K562 (cell line): ENCODE results near the gene NR0B2. TPM values are rescaled to one million over a fixed set of nuclear protein-coding genes. Genes with fewer than 3 reads are reported as not detected.

Source experiments
- ATAC-seq: fragments of 200-7000 bp; cut with Tn5 transposase; 3 replicates; pipeline ENCODE4 v1.9.1; 2020; ENCODE audit warnings: moderate library complexity
- BruUV-seq: library from RNA; stranded (reverse); fragments of 400-500 nt; replicated peaks from 2 replicates; lab custom pipeline; 2021; lab: Mats Ljungman, UMichigan
- CTCF ChIA-PET: fragments of 300-600 bp; formaldehyde crosslinking; extraction: SDS; loops from one replicate; lab custom pipeline; 2021; ENCODE audit warnings: low intra/inter-chr PET ratio; lab: Yijun Ruan, JAX
- POLR2A ChIA-PET: fragments of 300-600, 350-650 bp; sonication (Branson Sonifier 250); formaldehyde crosslinking; extraction: SDS; loops from one replicate; lab custom pipeline; 2021; ENCODE audit warnings: antibody characterized with exemption, inconsistent platforms; lab: Yijun Ruan, JAX
- DNase-seq, 4 experiments: peaks; one replicate each; pipeline versions ENCODE4 v3.0.0 to v3.0.0-alpha.2; 2011 to 2018; ENCODE audit warnings: low spot score in 3 of 4, mixed read lengths in 3 of 4; ENCODE audit errors: extremely low read depth in 1 of 4
- FAIRE-seq: peaks from 2 replicates; lab custom pipeline; 2011; peaks lifted over from hg19 to GRCh38; lab: Jason Lieb, UNC
- H2AFZ ChIP-seq: 2 replicates; pipeline ENCODE4 v1.6.0; 2011; ENCODE audit warnings: low read depth, low read length, control low read depth, inconsistent platforms
- H3K27ac ChIP-seq: fragments of 200-600 bp; 3 replicates; pipeline ENCODE4 v1.8.0; 2011; ENCODE audit warnings: low read depth, mild to moderate bottlenecking, control low read depth, inconsistent platforms, low read length, moderate library complexity, mixed read lengths; ENCODE audit errors: extremely low read depth
- H3K27me3 ChIP-seq, 2 experiments: fragments of 300-600 bp in 1 of 2; 2 replicates in 1 of 2; 3 replicates in 1 of 2; pipeline versions ENCODE4 v1.6.0 to v1.8.0; 2011; ENCODE audit warnings: inconsistent platforms in 2 of 2, low read length in 2 of 2, mild to moderate bottlenecking in 1 of 2, mixed read lengths in 1 of 2, moderate library complexity in 1 of 2; ENCODE audit not compliant: control insufficient read depth in 2 of 2, insufficient read depth in 2 of 2
- H3K36me3 ChIP-seq: fragments of 300-600 bp; 3 replicates; pipeline ENCODE4 v1.8.0; 2011; ENCODE audit warnings: mild to moderate bottlenecking, low read length, inconsistent platforms; ENCODE audit not compliant: control insufficient read depth, insufficient read depth
- H3K4me1 ChIP-seq, 2 experiments: fragments of 200-600 bp in 1 of 2; replicated peaks in 1 of 2; 2 replicates in 1 of 2; 3 replicates in 1 of 2; pipeline versions ENCODE4 v1.5.1 to v1.8.0; 2011; ENCODE audit warnings: inconsistent platforms in 2 of 2, low read length in 2 of 2, mild to moderate bottlenecking in 1 of 2, mixed read lengths in 1 of 2, moderate library complexity in 1 of 2; ENCODE audit not compliant: control insufficient read depth in 2 of 2, insufficient read depth in 2 of 2
- H3K4me2 ChIP-seq: 2 replicates; pipeline ENCODE4 v1.6.1; 2011; ENCODE audit warnings: low read length, control low read depth, inconsistent platforms, mixed read lengths; ENCODE audit not compliant: insufficient read depth
- H3K4me3 ChIP-seq: fragments of 200-600 bp; sonication (generic), shearing (Covaris generic); 2 replicates; pipeline ENCODE4 v1.5.1; 2016; ENCODE audit warnings: control low read depth, inconsistent platforms
- H3K79me2 ChIP-seq: fragments of 200-600 bp; 3 replicates; pipeline ENCODE4 v1.8.0; 2011; ENCODE audit warnings: low read length, inconsistent platforms; ENCODE audit not compliant: control insufficient read depth, insufficient read depth
- H3K9ac ChIP-seq, 2 experiments: 2 replicates each; pipeline versions ENCODE4 v1.6.0 to v1.6.1; 2011; ENCODE audit warnings: low read depth in 2 of 2, low read length in 2 of 2, control low read depth in 1 of 2, inconsistent platforms in 1 of 2, mild to moderate bottlenecking in 1 of 2, mixed read lengths in 1 of 2; ENCODE audit not compliant: insufficient read depth in 1 of 2
- H3K9me1 ChIP-seq: one replicate; pipeline ENCODE4 v1.6.0; 2011; ENCODE audit warnings: inconsistent platforms, mild to moderate bottlenecking, low read length, moderate library complexity; ENCODE audit not compliant: control insufficient read depth, insufficient read depth
- H3K9me3 ChIP-seq: replicated peaks from 2 replicates; pipeline ENCODE4 v1.5.1; 2011; ENCODE audit warnings: low read depth, low read length, inconsistent platforms; ENCODE audit not compliant: control insufficient read depth, insufficient read depth
- H4K20me1 ChIP-seq: replicated peaks from 2 replicates; pipeline ENCODE4 v1.6.1; 2011; ENCODE audit warnings: low read length, inconsistent platforms, mixed read lengths; ENCODE audit not compliant: control insufficient read depth, insufficient read depth
- ETV6 ChIP-seq, 3 experiments: fragments of 150-350 bp in 1 of 3; sonication (generic) in 1 of 3; formaldehyde crosslinking in 1 of 3; IDR thresholded peaks; 2 replicates each; pipeline versions ENCODE4 v1.6.1 to v1.8.0; 2014 to 2022; ENCODE audit warnings: borderline replicate concordance in 2 of 3, low read depth in 2 of 3, antibody characterized with exemption in 1 of 3, low read length in 1 of 3, mild to moderate bottlenecking in 1 of 3, missing genetic modification reagents in 1 of 3
- HMG20B ChIP-seq: fragments of 250-450 bp; sonication (Bioruptor Pico); IDR thresholded peaks from 2 replicates; pipeline ENCODE4 v1.5.0; 2021; ENCODE audit warnings: mild to moderate bottlenecking
- HMGXB4 ChIP-seq: sonication (generic); formaldehyde crosslinking; IDR thresholded peaks from 2 replicates; pipeline ENCODE4 v1.8.1; 2023; ENCODE audit warnings: mild to moderate bottlenecking, missing genetic modification reagents
- JUND ChIP-seq, 2 experiments: IDR thresholded peaks; 2 replicates in 1 of 2; 3 replicates in 1 of 2; pipeline ENCODE4 v1.6.1; 2011; ENCODE audit warnings: borderline replicate concordance in 2 of 2, low read depth in 2 of 2, low read length in 2 of 2, improper control_type of control experiment in 1 of 2, missing biosample characterization in 1 of 2, missing genetic modification characterization in 1 of 2, missing genetic modification reagents in 1 of 2
- PTTG1 ChIP-seq: fragments of 450-650 bp; IDR thresholded peaks from 2 replicates; pipeline ENCODE4 v1.6.1; 2016; ENCODE audit warnings: low read depth, mild to moderate bottlenecking, missing genetic modification characterization, missing compliant biosample characterization
- SAFB2 ChIP-seq: fragments of 200-400 bp; formaldehyde crosslinking; IDR thresholded peaks from 2 replicates; pipeline ENCODE4 v1.6.1; 2018; ENCODE audit warnings: borderline replicate concordance, low read length, low read depth, moderate library complexity; ENCODE audit not compliant: severe bottlenecking
- TSC22D4 ChIP-seq: fragments of 450-650 bp; IDR thresholded peaks from 2 replicates; pipeline ENCODE4 v1.6.1; 2016; ENCODE audit warnings: missing genetic modification characterization, missing biosample characterization, control low read depth
- ZNF197 ChIP-seq: fragments of 200-800 bp; sonication (Bioruptor generic); IDR thresholded peaks from 2 replicates; pipeline ENCODE4 v1.6.1; 2016; ENCODE audit warnings: low read depth, missing genetic modification characterization, missing compliant biosample characterization
- WGBS: fragments of 100-300 bp; shearing (Covaris generic); methylation state at CpG from one replicate; pipeline ENCODE4 v1.1.6; 2016; ENCODE audit warnings: low coverage, mixed read lengths; ENCODE audit not compliant: insufficient coverage; ENCODE audit errors: missing lambda C conversion rate; 5-methylcytosine and 5-hydroxymethylcytosine counted together
- in situ Hi-C: fragments of 300-500 bp; cut with MboI; formaldehyde crosslinking; loops from 4 replicates; pipeline ENCODE4 v1.15.0; 2018; ENCODE audit warnings: inconsistent platforms, mixed read lengths
- intact Hi-C: fragments of 100-400 bp; cut with micrococcal nuclease; formaldehyde crosslinking; loops from 2 replicates; pipeline ENCODE4 v1.14.2; 2022
- polyA plus RNA-seq, 8 experiments: library from polyadenylated mRNA; depleted of rRNA in 4 of 8; stranded (reverse) in 5 of 8; unstranded in 3 of 8; fragments of >200 nt; fragmentation: Nextera tagmentation in 2 of 8; fragmentation: Illumina TruSeq in 1 of 8; extraction: Ambion mirVana in 2 of 8; extraction: Trizol in 1 of 8; gene quantifications; 2 replicates each; pipeline versions ENCODE4 v1.2.1 to v1.2.3, GENCODE V29; 2011 to 2014; ENCODE audit warnings: inconsistent platforms in 1 of 8, missing spikeins in 1 of 8
- total RNA-seq, 7 experiments: library from RNA; depleted of rRNA in 6 of 7; stranded (reverse); fragments of >200 nt in 6 of 7; fragmentation: Illumina TruSeq in 2 of 7; extraction: Trizol in 2 of 7; gene quantifications; 2 replicates each; pipeline versions ENCODE4 v1.2.1 to v1.2.3, GENCODE V29; 2011 to 2021; ENCODE audit warnings: low replicate concordance in 1 of 7
- TF ChIP-seq, protein P1 (sequence below): sonication (generic); formaldehyde crosslinking; IDR thresholded peaks from 2 replicates; pipeline ENCODE4 v1.9.0; 2022; ENCODE audit warnings: mild to moderate bottlenecking, missing genetic modification reagents

NR0B2 gene
- total and polyA plus RNA-seq, 9 of the 15 experiments (the other 6 are each of a cell fraction or from before 2014, with no cell fraction given) = not detected

DNA sequence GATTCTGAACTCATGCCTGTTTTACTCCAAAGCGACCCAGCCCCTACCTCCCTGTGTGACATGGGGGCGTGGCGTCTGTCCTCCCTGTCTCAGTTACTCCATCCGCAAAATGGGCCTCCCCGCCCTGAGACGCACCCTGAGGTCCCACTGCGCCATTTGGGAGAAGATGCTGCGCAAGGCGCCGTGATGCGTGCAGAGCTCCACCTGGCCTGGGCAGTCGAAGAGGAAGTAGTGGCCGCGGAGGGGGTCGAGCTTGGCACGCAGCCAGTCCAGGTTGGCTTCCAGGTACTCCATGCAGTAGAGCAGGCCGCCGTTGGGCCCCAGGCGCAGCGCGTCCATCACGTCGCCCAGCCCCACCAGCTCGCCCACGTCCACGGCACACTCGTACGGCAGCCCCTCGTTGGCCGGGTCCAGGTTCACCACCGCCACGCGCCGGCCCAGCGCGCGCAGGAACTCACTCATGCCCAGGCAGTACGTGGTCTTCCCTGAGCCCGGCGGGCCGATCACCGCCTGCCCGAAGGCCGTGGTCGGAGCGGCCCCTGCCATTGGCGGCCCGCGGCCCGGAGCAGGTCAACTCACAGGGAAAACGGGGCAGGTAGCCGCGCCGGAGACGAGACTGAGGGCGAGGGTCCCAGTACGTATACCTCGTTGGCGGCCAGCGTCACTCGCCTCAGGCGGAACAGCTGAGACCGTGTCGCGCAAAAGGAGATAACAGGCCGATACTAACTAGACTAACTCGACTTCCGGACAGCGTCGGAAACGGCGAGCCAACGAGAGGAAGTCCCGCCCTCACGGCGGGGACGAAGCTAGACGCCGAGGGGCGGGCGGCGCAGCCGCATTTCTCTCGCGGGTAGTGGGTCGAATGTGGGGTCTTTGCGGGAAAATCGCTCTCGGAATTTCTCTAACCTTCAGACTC is 24.0 kb downstream of the NR0B2 start, which contains the start of gene GPN2:
Gene GPN2 (minus strand): TSS at position 733 of the 916 bp plus-strand sequence. CDS start 187 bp downstream, at position 546.
- FAIRE-seq (peak; percentile 99), ATAC-seq (peak; percentile 97), DNase-seq (peak; percentile 86 to 96 (median 91))
- Histone ChIP-seq H3K79me2 (peaks cover 24% of the 10 kb centered on the region), H3K27ac (peak within 1 kb of the TSS; percentile 91), H4K20me1 (peaks cover 7% of the 10 kb centered on the region; the same call in 1 of the 2 replicates), H3K4me1 (peaks cover 13 to 27% of the 10 kb centered on the region in 2 experiments), H3K9me3 (no peaks in the 10 kb centered on the region), H3K27me3 (no peaks in the 10 kb centered on the region), H3K36me3 (peaks cover 62% of the 10 kb centered on the region), H3K4me3 (peak within 1 kb of the TSS; percentile 94), H3K4me2 (peak within 1 kb of the TSS; percentile 99), H3K9me1 (no peaks in the 10 kb centered on the region), H3K9ac (peak within 1 kb of the TSS; percentile 88 to 98), H2AFZ (peak within 1 kb of the TSS; percentile 95)
- BruUV-seq = no TSS peak
- CTCF ChIA-PET = interaction anchor here (0.6 to 0.7 kb wide), 2 partner anchors 11 to 78 kb away, joined by 3 to 4 read pairs; partner anchors contain the start of gene GPATCH3
- intact Hi-C loops (loop anchor here (1.0 kb wide), 1 partner anchor 10 kb away; the partner anchor contains the start of gene GPATCH3), in situ Hi-C loops (no loop called here)
- 2% methylated on average over 77 of the region's 89 CpGs for WGBS
- POLR2A ChIA-PET = interaction anchor here (0.6 to 12.0 kb wide), 22 partner anchors 8 to 511 kb away, joined by 3 to 110 read pairs (median 4); partner anchors contain the start of genes GPATCH3, NR0B2 and PIGV
- no peak for TF ChIP-seq ZNF197 (CRISPR knock-in tag)
- TF ChIP-seq ETV6 (IDR thresholded peaks at IDR 0.05; ENCODE audit: borderline replicate concordance in 1 of 2, low read depth in 2 of 2, low read length in 1 of 2) = no peak
- TF ChIP-seq ETV6 (CRISPR knock-in tag; IDR thresholded peaks at IDR 0.05; ENCODE audit: borderline replicate concordance) = 0 out of 2 replicates have a peak, but pooled peaks have one; percentile 89
- TF ChIP-seq, protein P1, sequence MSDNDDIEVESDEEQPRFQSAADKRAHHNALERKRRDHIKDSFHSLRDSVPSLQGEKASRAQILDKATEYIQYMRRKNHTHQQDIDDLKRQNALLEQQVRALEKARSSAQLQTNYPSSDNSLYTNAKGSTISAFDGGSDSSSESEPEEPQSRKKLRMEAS (CRISPR knock-in tag) = peak; percentile 88
- no peak for TF ChIP-seq TSC22D4 (tag)
- peak; percentile 58; the same call in 1 of the 2 replicates for TF ChIP-seq JUND (IDR thresholded peaks at IDR 0.05; ENCODE audit: borderline replicate concordance, low read depth, low read length)
- no peak; the same call in 2 of the 3 replicates for TF ChIP-seq JUND (tag; IDR thresholded peaks at IDR 0.05; ENCODE audit: borderline replicate concordance, low read depth, low read length)
- no peak for TF ChIP-seq SAFB2
- TF ChIP-seq HMGXB4 (CRISPR knock-in tag) = peak; percentile 71
- no peak for TF ChIP-seq PTTG1
- no peak for TF ChIP-seq HMG20B (CRISPR knock-in tag)
